Measurements from ENCODE around the gene SUSD4. TPM values are rescaled to one million over a fixed set of nuclear protein-coding genes. Genes with fewer than 3 reads are reported as not detected.

The SUSD4 gene
- total RNA-seq, 6 experiments from 2014 or later, result 1.3 to 5.9 (median 2.8) TPM

GRCh38 chr1:223329664-223330415, 34.1 kb downstream of the SUSD4 start:
- no peak for ATAC-seq
- intact Hi-C loops (cut with DNase I), result no loop called here
- DNase-seq, result no peak
- TF ChIP-seq, protein P1, sequence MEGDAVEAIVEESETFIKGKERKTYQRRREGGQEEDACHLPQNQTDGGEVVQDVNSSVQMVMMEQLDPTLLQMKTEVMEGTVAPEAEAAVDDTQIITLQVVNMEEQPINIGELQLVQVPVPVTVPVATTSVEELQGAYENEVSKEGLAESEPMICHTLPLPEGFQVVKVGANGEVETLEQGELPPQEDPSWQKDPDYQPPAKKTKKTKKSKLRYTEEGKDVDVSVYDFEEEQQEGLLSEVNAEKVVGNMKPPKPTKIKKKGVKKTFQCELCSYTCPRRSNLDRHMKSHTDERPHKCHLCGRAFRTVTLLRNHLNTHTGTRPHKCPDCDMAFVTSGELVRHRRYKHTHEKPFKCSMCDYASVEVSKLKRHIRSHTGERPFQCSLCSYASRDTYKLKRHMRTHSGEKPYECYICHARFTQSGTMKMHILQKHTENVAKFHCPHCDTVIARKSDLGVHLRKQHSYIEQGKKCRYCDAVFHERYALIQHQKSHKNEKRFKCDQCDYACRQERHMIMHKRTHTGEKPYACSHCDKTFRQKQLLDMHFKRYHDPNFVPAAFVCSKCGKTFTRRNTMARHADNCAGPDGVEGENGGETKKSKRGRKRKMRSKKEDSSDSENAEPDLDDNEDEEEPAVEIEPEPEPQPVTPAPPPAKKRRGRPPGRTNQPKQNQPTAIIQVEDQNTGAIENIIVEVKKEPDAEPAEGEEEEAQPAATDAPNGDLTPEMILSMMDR (IDR thresholded peaks at IDR 0.05), result no peak
- no peak for TF ChIP-seq POLR2A (IDR thresholded peaks at IDR 0.05)
- no peaks in the 10 kb centered on the region for H3K4me1 ChIP-seq
- H3K27me3 ChIP-seq, result no peaks in the 10 kb centered on the region
- no peaks in the 10 kb centered on the region for H3K9me3 ChIP-seq
- H3K4me3 ChIP-seq, result no peak overlapping the region
- WGBS (ENCODE audit: insufficient coverage, low coverage, low lambda C conversion rate, missing lambda C conversion rate), result 76% methylated on average over 5 of the region's 5 CpGs
- H3K27ac ChIP-seq, result no peak overlapping the region
- H3K36me3 ChIP-seq, result no peaks in the 10 kb centered on the region

GRCh38 chr1:223329252-223329651, 34.7 kb downstream of the SUSD4 start:
- no peak for TF ChIP-seq POLR2A (IDR thresholded peaks at IDR 0.05)
- TF ChIP-seq, protein P1 (IDR thresholded peaks at IDR 0.05), result no peak
- ATAC-seq, result no peak
- no peaks in the 10 kb centered on the region for H3K36me3 ChIP-seq
- H3K4me1 ChIP-seq, result no peaks in the 10 kb centered on the region
- intact Hi-C loops (cut with DNase I), result no loop called here
- no peak overlapping the region for H3K27ac ChIP-seq
- H3K9me3 ChIP-seq, result no peaks in the 10 kb centered on the region
- no peaks in the 10 kb centered on the region for H3K27me3 ChIP-seq
- H3K4me3 ChIP-seq, result no peak overlapping the region
- no peak for DNase-seq

DNA sequence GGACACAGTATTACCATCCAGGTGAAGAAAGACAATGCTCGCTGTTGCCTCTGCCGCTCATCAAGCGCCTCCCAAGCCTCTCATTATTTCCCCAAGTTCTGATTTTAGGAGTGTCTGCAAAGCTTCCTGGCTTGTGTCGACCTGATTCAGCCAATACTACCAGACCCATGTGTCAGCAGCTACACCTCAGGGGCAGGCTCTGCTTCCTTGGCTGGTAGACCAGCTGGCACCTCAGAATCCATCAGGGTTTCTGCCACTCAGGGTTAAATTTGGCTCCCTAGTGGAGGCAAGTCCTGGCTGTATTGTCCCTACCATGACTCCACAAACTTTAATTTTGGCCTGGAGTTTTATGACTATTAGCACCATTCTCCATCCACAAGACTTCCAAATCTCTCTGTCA, 35.4 kb downstream of the SUSD4 start:
- Histone ChIP-seq H3K9me3 (no peaks in the 10 kb centered on the region), H3K36me3 (no peaks in the 10 kb centered on the region), H3K4me1 (no peaks in the 10 kb centered on the region), H3K4me3 (no peak overlapping the region), H3K27me3 (no peaks in the 10 kb centered on the region), H3K27ac (no peak overlapping the region)
- WGBS (ENCODE audit: insufficient coverage, low coverage, low lambda C conversion rate, missing lambda C conversion rate), result 100% methylated on average over 3 of the region's 4 CpGs
- no peak for DNase-seq
- TF ChIP-seq POLR2A (IDR thresholded peaks at IDR 0.05), result no peak
- TF ChIP-seq, protein P1 (IDR thresholded peaks at IDR 0.05), result no peak
- ATAC-seq, result no peak
- intact Hi-C loops (cut with DNase I), result no loop called here

GRCh38 chr1:223326776-223327175, 37.2 kb downstream of the SUSD4 start:
- ATAC-seq, result no peak
- 80% methylated on average over 1 of the region's 1 CpG for WGBS (ENCODE audit: insufficient coverage, low coverage, low lambda C conversion rate, missing lambda C conversion rate)

More at GRCh38 chr1:223326776-223327175, 37.2 kb downstream of the SUSD4 start:
- TF ChIP-seq, protein P1 (IDR thresholded peaks at IDR 0.05), result no peak
- TF ChIP-seq POLR2A (IDR thresholded peaks at IDR 0.05), result no peak
- H3K27me3 ChIP-seq, result no peaks in the 10 kb centered on the region
- no peak overlapping the region for H3K27ac ChIP-seq
- DNase-seq, result no peak
- no peak overlapping the region for H3K4me3 ChIP-seq
- H3K36me3 ChIP-seq, result no peaks in the 10 kb centered on the region
- no peaks in the 10 kb centered on the region for H3K9me3 ChIP-seq
- no peaks in the 10 kb centered on the region for H3K4me1 ChIP-seq
- intact Hi-C loops (cut with DNase I), result no loop called here

Measured in right lobe of liver (tissue), 6 donors.